Stimulated activated CD4-positive, alpha-beta T cell treated with anti-CD3 and anti-CD28 coated beads, Interleukin-12 subunit alpha, Interleukin-12 subunit beta, amount 100 ng/mL, for 24 hours (primary cell): Measurements from ENCODE around the gene RRP1B.

Source experiments
- DNase-seq, 2 experiments: peaks; one replicate each; pipeline ENCODE4 v3.0.0-alpha.2; 2020; ENCODE audit warnings: low read depth in 2 of 2

The RRP1B gene

GRCh38 chr21:43726686-43727518, 67.5 kb downstream of the RRP1B start:
- no peak for DNase-seq

GRCh38 chr21:43727519-43728153, 68.3 kb downstream of the RRP1B start:
- DNase-seq, result no peak

- no peak for DNase-seq
Measured at GRCh38 chr21:43728154-43728466, 68.8 kb downstream of the RRP1B start.

- peak; percentile 57 to 86 for DNase-seq
Measured at GRCh38 chr21:43728467-43729390, 69.4 kb downstream of the RRP1B start.

GRCh38 chr21:43731476-43731875, 72.1 kb downstream of the RRP1B start:
- DNase-seq, result no peak

GRCh38 chr21:43731891-43732711, 72.7 kb downstream of the RRP1B start:
- DNase-seq, result no peak

- DNase-seq, result no peak
Measured at GRCh38 chr21:43733060-43733459, 73.7 kb downstream of the RRP1B start.

- no peak for DNase-seq
Measured at GRCh38 chr21:43733529-43734071, 74.2 kb downstream of the RRP1B start.

- DNase-seq, result no peak
Measured at GRCh38 chr21:43734131-43734927, 75.0 kb downstream of the RRP1B start.

GRCh38 chr21:43734928-43735229, 75.5 kb downstream of the RRP1B start:
- no peak for DNase-seq

- no peak for DNase-seq
Measured at GRCh38 chr21:43735236-43736091, 76.1 kb downstream of the RRP1B start.

- DNase-seq, result no peak
Measured at GRCh38 chr21:43736224-43736883, 77.0 kb downstream of the RRP1B start.

- no peak for DNase-seq
Measured at GRCh38 chr21:43737158-43737950, 78.0 kb downstream of the RRP1B start.

- no peak for DNase-seq
Measured at GRCh38 chr21:43739621-43740435, 80.5 kb downstream of the RRP1B start.

- DNase-seq, result no peak
Measured at GRCh38 chr21:43740497-43741156, 81.3 kb downstream of the RRP1B start.

- DNase-seq, result no peak
Measured at GRCh38 chr21:43741423-43742096, 82.2 kb downstream of the RRP1B start.
